Esophagus squamous epithelium (tissue), 5 donors: ENCODE results near the gene AKR1A1. TPM values are rescaled to one million over a fixed set of nuclear protein-coding genes. Genes with fewer than 3 reads are reported as not detected.
"Not testable (repeated sequence)": the region's sequence is repeated elsewhere in the genome, so short reads cannot be mapped to it uniquely, and the experiment has no call there.

Experiments
- DNase-seq: peaks from one replicate; lab custom pipeline; 2025; lab: John Stamatoyannopoulos, UW
- H3K27ac ChIP-seq, 4 donors: fragments of 200-600 bp; sonication (generic); one replicate each; pipeline ENCODE4 v1.5.1; 2016 to 2019; ENCODE audit warnings: mild to moderate bottlenecking in 1 of 4
- H3K27me3 ChIP-seq, 4 donors: fragments of 200-600 bp; sonication (generic); 1 replicate in 3 of 4; 2 replicates in 1 of 4; pipeline versions ENCODE4 v1.5.1 to v1.6.0; 2017 to 2021; ENCODE audit warnings: antibody characterized with exemption in 1 of 4
- H3K36me3 ChIP-seq, 3 donors: fragments of 200-600 bp; sonication (generic); one replicate each; pipeline ENCODE4 v1.5.1; 2016 to 2019
- H3K4me1 ChIP-seq, 3 donors: fragments of 200-600 bp; sonication (generic); one replicate each; pipeline ENCODE4 v1.5.1; 2017 to 2019
- H3K4me3 ChIP-seq, 4 donors: fragments of 200-600 bp; sonication (generic); 1 replicate in 3 of 4; 2 replicates in 1 of 4; pipeline ENCODE4 v1.5.1; 2016 to 2019; ENCODE audit warnings: mild to moderate bottlenecking in 2 of 4, moderate library complexity in 1 of 4
- H3K9me3 ChIP-seq, 3 donors: fragments of 200-600 bp; sonication (generic); one replicate each; pipeline ENCODE4 v1.5.1; 2016 to 2019
- POLR2A ChIP-seq, 4 donors: fragments of 450-650 bp; IDR thresholded peaks; one replicate each; pipeline ENCODE4 v1.6.1; 2017; ENCODE audit warnings: antibody characterized with exemption in 4 of 4, mild to moderate bottlenecking in 4 of 4, moderate library complexity in 3 of 4
- WGBS, 2 donors: methylation state at CpG; one replicate each; pipeline ENCODE4 v1.1.5; 2018; 5-methylcytosine and 5-hydroxymethylcytosine counted together
- intact Hi-C: fragments of 100-400 bp; cut with DNase I; formaldehyde crosslinking; loops from one replicate; pipeline ENCODE4 v1.15.0; 2022
- total RNA-seq, 4 donors: library from RNA; depleted of rRNA; stranded (reverse); fragments of >200 nt; gene quantifications; one replicate each; pipeline ENCODE4 v1.1.0, GENCODE V29; 2016
- TF ChIP-seq, protein P1 (sequence below), 6 experiments: fragments of 450-650 bp in 4 of 6; fragments of 200-600 bp in 2 of 6; sonication (generic) in 2 of 6; IDR thresholded peaks; one replicate each; pipeline ENCODE4 v1.5.1; 2016 to 2019; ENCODE audit warnings: antibody characterized with exemption in 6 of 6, mild to moderate bottlenecking in 4 of 6, moderate library complexity in 4 of 6
- donor health status: DM: yes; HTN: yes; CAD: no.

AKR1A1 gene
- total RNA-seq, 4 donors from 2014 or later: 122 to 164 (median 146) TPM

DNA sequence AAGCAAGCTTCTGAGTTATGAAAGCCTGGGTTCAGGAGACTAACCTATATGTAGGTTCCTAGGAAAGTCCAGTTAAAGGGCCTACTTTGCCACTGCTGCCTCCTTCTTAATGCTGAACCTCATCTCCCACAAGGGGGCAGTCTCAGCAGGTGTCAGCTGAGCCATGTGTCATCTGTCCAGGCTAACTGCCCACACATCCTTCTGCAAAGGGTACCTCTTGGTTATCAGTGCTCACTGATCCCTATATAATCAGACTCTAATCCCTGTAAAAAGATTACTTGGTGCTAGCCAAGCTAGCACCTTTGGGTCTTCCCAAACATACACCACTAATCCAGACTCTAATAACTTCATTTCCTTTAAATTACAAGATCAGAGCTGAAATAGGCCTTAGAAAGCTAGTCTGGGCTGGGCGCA lies 38.0 kb upstream of the AKR1A1 start:
- Histone ChIP-seq H3K9me3 (no peaks in the 10 kb centered on the region), H3K27me3 (no peaks in the 10 kb centered on the region), H3K4me3 (no peak overlapping the region), H3K36me3 (peaks cover 51 to 98% (median 75%) of the 10 kb centered on the region in 3 donors), H3K4me1 (peaks cover 10 to 60% (median 20%) of the 10 kb centered on the region in 3 donors), H3K27ac (no peak overlapping the region)
- WGBS, 2 donors: 83 to 100% methylated on average over 1 of the region's 1 CpG
- no peak for TF ChIP-seq POLR2A (IDR thresholded peaks at IDR 0.05)
- TF ChIP-seq, protein P1, sequence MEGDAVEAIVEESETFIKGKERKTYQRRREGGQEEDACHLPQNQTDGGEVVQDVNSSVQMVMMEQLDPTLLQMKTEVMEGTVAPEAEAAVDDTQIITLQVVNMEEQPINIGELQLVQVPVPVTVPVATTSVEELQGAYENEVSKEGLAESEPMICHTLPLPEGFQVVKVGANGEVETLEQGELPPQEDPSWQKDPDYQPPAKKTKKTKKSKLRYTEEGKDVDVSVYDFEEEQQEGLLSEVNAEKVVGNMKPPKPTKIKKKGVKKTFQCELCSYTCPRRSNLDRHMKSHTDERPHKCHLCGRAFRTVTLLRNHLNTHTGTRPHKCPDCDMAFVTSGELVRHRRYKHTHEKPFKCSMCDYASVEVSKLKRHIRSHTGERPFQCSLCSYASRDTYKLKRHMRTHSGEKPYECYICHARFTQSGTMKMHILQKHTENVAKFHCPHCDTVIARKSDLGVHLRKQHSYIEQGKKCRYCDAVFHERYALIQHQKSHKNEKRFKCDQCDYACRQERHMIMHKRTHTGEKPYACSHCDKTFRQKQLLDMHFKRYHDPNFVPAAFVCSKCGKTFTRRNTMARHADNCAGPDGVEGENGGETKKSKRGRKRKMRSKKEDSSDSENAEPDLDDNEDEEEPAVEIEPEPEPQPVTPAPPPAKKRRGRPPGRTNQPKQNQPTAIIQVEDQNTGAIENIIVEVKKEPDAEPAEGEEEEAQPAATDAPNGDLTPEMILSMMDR (IDR thresholded peaks at IDR 0.05): peak; percentile 48 to 68 (median 64)
- intact Hi-C loops: no loop called here
- DNase-seq: no peak

GRCh38 chr1:45513532-45514260 lies 36.9 kb upstream of the AKR1A1 start:
- WGBS, 2 donors: 64 to 66% methylated on average over 9 of the region's 9 CpGs
- H3K9me3 ChIP-seq, DNase-seq, H3K4me3 ChIP-seq, intact Hi-C loops, H3K27me3 ChIP-seq: not testable (repeated sequence)
- Histone ChIP-seq H3K4me1 (peaks cover 14 to 64% (median 24%) of the 10 kb centered on the region in 3 donors), H3K36me3 (peaks cover 51 to 100% (median 74%) of the 10 kb centered on the region in 3 donors), H3K27ac (peak overlapping the region; percentile 22 to 55 (median 38))

- H3K4me1 ChIP-seq: peaks cover 21 to 76% (median 35%) of the 10 kb centered on the region in 3 donors
- H3K27ac ChIP-seq: peak overlapping the region; percentile 51 to 78 (median 71)
- WGBS, 2 donors: 37 to 43% methylated on average over 3 of the region's 3 CpGs
- no peak overlapping the region for H3K4me3 ChIP-seq
- no peaks in the 10 kb centered on the region for H3K27me3 ChIP-seq
- intact Hi-C loops: no loop called here
- TF ChIP-seq, protein P1 (IDR thresholded peaks at IDR 0.05): no peak
- TF ChIP-seq POLR2A (IDR thresholded peaks at IDR 0.05): no peak
- no peak for DNase-seq
- no peaks in the 10 kb centered on the region for H3K9me3 ChIP-seq
- H3K36me3 ChIP-seq: peaks cover 35 to 78% (median 53%) of the 10 kb centered on the region in 3 donors
Measured at GRCh38 chr1:45516036-45516435, 34.6 kb upstream of the AKR1A1 start.

DNA sequence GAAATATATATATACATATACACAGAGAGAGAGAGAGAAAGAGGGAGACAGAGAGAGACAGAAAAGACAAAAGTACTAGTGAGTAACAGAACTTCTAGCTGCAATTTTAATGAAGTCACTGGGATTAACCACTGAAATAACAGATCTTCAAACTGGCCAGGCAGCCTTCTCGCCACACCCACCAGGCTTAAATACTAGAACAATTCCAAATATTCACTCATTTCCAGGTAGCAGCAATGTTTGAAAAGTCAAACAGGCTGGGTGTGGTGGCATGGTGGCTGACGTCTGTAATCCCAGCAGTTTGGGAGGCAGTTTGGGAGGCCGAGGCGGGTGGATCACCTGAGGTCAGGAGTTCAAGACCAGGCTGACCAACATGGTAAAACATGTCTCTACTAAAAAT lies 34.2 kb upstream of the AKR1A1 start:
- intact Hi-C loops: no loop called here
- Histone ChIP-seq H3K4me1 (peaks cover 21 to 76% (median 35%) of the 10 kb centered on the region in 3 donors), H3K27ac (peak overlapping the region; percentile 51 to 78 (median 72)), H3K27me3 (no peaks in the 10 kb centered on the region), H3K36me3 (peaks cover 31 to 74% (median 50%) of the 10 kb centered on the region in 3 donors), H3K4me3 (no peak overlapping the region), H3K9me3 (no peaks in the 10 kb centered on the region)
- DNase-seq: no peak
- TF ChIP-seq, protein P1 (IDR thresholded peaks at IDR 0.05): no peak
- no peak for TF ChIP-seq POLR2A (IDR thresholded peaks at IDR 0.05)
- WGBS, 2 donors: 18 to 52% methylated on average over 4 of the region's 4 CpGs

- Histone ChIP-seq H3K27ac (peak overlapping the region; percentile 25 to 72 (median 44)), H3K36me3 (peaks cover 14 to 54% (median 33%) of the 10 kb centered on the region in 3 donors), H3K4me1 (peaks cover 21 to 81% (median 38%) of the 10 kb centered on the region in 3 donors), H3K4me3 (peak overlapping the region in 1 of 4 donors; percentile 70)
- DNase-seq, intact Hi-C loops, H3K27me3 ChIP-seq, H3K9me3 ChIP-seq: not testable (repeated sequence)
- 88 to 95% methylated on average over 2 to 4 of the region's 4 CpGs for WGBS, 2 donors
Measured at GRCh38 chr1:45518366-45518765, 32.3 kb upstream of the AKR1A1 start.

DNA sequence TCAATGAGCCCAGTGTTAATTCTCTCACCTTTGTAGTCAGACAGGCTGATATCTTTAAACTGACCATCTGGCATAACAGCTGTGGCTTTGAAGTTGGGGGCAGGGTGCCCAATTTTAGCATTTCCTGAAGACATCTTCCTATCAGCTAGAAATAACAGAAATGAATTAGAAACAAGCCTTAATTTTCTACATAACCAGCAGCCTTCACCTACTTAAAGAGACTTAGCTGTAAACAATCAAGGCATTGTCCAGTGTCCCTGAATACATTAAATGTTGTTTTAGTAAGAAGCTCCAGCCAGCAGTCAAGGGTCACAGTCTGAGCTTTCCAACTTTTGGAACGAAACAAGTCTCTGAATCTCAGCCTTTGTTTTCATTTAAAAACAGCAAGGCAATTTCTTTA lies 31.7 kb upstream of the AKR1A1 start:
- no peak for TF ChIP-seq POLR2A (IDR thresholded peaks at IDR 0.05)
- TF ChIP-seq, protein P1 (IDR thresholded peaks at IDR 0.05): no peak
- 0 to 8% methylated on average over 1 of the region's 1 CpG for WGBS, 2 donors
- no peaks in the 10 kb centered on the region for H3K27me3 ChIP-seq
- H3K36me3 ChIP-seq: peaks cover 14 to 49% (median 28%) of the 10 kb centered on the region in 3 donors
- H3K4me3 ChIP-seq: peak overlapping the region; percentile 70 to 98 (median 84)
- no peaks in the 10 kb centered on the region for H3K9me3 ChIP-seq
- intact Hi-C loops: no loop called here
- peak overlapping the region; percentile 25 to 72 (median 44) for H3K27ac ChIP-seq
- peaks cover 21 to 77% (median 38%) of the 10 kb centered on the region in 3 donors for H3K4me1 ChIP-seq
- no peak for DNase-seq

DNA sequence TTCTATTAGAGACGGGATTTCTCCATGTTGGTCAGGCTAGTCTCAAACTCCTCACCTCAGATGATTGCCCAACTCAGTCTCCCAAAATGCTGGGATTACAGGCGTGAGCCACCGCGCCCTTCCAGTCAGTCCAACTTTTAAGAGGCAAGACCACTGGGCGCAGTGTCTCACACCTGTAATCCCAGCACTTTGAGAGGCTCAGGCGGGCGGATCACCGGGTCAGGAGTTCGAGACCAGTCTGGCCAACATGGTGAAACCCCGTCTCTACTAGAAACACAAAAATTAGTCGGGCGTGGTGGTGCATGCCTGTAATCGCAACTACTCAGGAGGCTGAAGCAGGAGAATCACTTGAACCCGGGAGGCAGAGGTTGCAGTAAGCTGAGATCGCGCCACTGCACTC lies 30.9 kb upstream of the AKR1A1 start:
- H3K27me3 ChIP-seq, intact Hi-C loops, DNase-seq, H3K9me3 ChIP-seq: not testable (repeated sequence)
- 54 to 77% methylated on average over 10 to 16 of the region's 16 CpGs for WGBS, 2 donors
- Histone ChIP-seq H3K4me1 (peaks cover 21 to 71% (median 38%) of the 10 kb centered on the region in 3 donors), H3K27ac (peak overlapping the region; percentile 25 to 72 (median 44)), H3K36me3 (peaks cover 8 to 40% (median 20%) of the 10 kb centered on the region in 3 donors), H3K4me3 (peak overlapping the region; percentile 70 to 98 (median 84))
